Muscle layer of colon (tissue), 2 donors: ENCODE measurements around the gene GALNT7.

Experiments used
- H3K27ac ChIP-seq: one replicate; pipeline ENCODE4 v1.7.0; 2013; ENCODE audit warnings: low read depth, mild to moderate bottlenecking, low read length, moderate library complexity
- H3K27me3 ChIP-seq, 2 donors: one replicate each; pipeline ENCODE4 v1.7.0; 2013; ENCODE audit warnings: low read length in 2 of 2, mild to moderate bottlenecking in 2 of 2; ENCODE audit not compliant: insufficient read depth in 2 of 2, control insufficient read depth in 1 of 2
- H3K36me3 ChIP-seq: one replicate; pipeline ENCODE4 v1.7.0; 2013; ENCODE audit warnings: mild to moderate bottlenecking, low read length; ENCODE audit not compliant: insufficient read depth
- H3K4me1 ChIP-seq: one replicate; pipeline ENCODE4 v1.7.0; 2013; ENCODE audit warnings: mild to moderate bottlenecking, low read length; ENCODE audit not compliant: insufficient read depth
- H3K4me3 ChIP-seq, 2 donors: one replicate each; pipeline ENCODE4 v1.7.0; 2013; ENCODE audit warnings: low read length in 2 of 2, low read depth in 1 of 2, mild to moderate bottlenecking in 1 of 2, moderate library complexity in 1 of 2
- H3K9ac ChIP-seq: one replicate; pipeline ENCODE4 v1.7.0; 2013; ENCODE audit warnings: low read length
- H3K9me3 ChIP-seq: one replicate; pipeline ENCODE4 v1.7.0; 2013; ENCODE audit warnings: mild to moderate bottlenecking, low read length
- donor health status: abdominal sarcoma.
- donor health status: Adenocarcinoma of cecum.

Gene GALNT7

GRCh38 chr4:173242466-173243250 is 74.0 kb downstream of the GALNT7 start:
- Histone ChIP-seq H3K9ac (no peak overlapping the region), H3K9me3 (no peaks in the 10 kb centered on the region), H3K27me3 (no peaks in the 10 kb centered on the region), H3K4me3 (no peak overlapping the region), H3K27ac (no peak overlapping the region), H3K4me1 (peaks cover 3% of the 10 kb centered on the region), H3K36me3 (no peaks in the 10 kb centered on the region)

- H3K4me1 ChIP-seq = no peaks in the 10 kb centered on the region
- no peak overlapping the region for H3K9ac ChIP-seq
- no peaks in the 10 kb centered on the region for H3K36me3 ChIP-seq
- H3K4me3 ChIP-seq = no peak overlapping the region
- H3K27ac ChIP-seq = no peak overlapping the region
- no peaks in the 10 kb centered on the region for H3K9me3 ChIP-seq
- no peaks in the 10 kb centered on the region for H3K27me3 ChIP-seq
Observed at GRCh38 chr4:173243321-173243720, 74.7 kb downstream of the GALNT7 start.

GRCh38 chr4:173243917-173244658 is 75.5 kb downstream of the GALNT7 start:
- Histone ChIP-seq H3K27me3 (no peaks in the 10 kb centered on the region), H3K4me1 (no peaks in the 10 kb centered on the region), H3K27ac (no peak overlapping the region), H3K9me3 (no peaks in the 10 kb centered on the region), H3K9ac (no peak overlapping the region), H3K4me3 (no peak overlapping the region), H3K36me3 (no peaks in the 10 kb centered on the region)

GRCh38 chr4:173245952-173246351 is 77.3 kb downstream of the GALNT7 start:
- H3K9me3 ChIP-seq = no peaks in the 10 kb centered on the region
- H3K27me3 ChIP-seq = no peaks in the 10 kb centered on the region
- H3K9ac ChIP-seq = no peak overlapping the region
- H3K4me1 ChIP-seq = no peaks in the 10 kb centered on the region
- H3K27ac ChIP-seq = no peak overlapping the region
- no peaks in the 10 kb centered on the region for H3K36me3 ChIP-seq
- H3K4me3 ChIP-seq = no peak overlapping the region

- H3K27me3 ChIP-seq = no peaks in the 10 kb centered on the region
- no peaks in the 10 kb centered on the region for H3K9me3 ChIP-seq
- no peak overlapping the region for H3K27ac ChIP-seq
- H3K4me3 ChIP-seq = no peak overlapping the region
- H3K9ac ChIP-seq = no peak overlapping the region
- no peaks in the 10 kb centered on the region for H3K4me1 ChIP-seq
- H3K36me3 ChIP-seq = no peaks in the 10 kb centered on the region
Observed at GRCh38 chr4:173246719-173247118, 78.1 kb downstream of the GALNT7 start.

GRCh38 chr4:173247321-173247720 is 78.7 kb downstream of the GALNT7 start:
- Histone ChIP-seq H3K9me3 (no peaks in the 10 kb centered on the region), H3K36me3 (no peaks in the 10 kb centered on the region), H3K9ac (no peak overlapping the region), H3K4me1 (no peaks in the 10 kb centered on the region), H3K4me3 (no peak overlapping the region), H3K27ac (no peak overlapping the region), H3K27me3 (no peaks in the 10 kb centered on the region)

GRCh38 chr4:173248690-173249089 is 80.1 kb downstream of the GALNT7 start:
- Histone ChIP-seq H3K9ac (no peak overlapping the region), H3K36me3 (no peaks in the 10 kb centered on the region), H3K9me3 (no peaks in the 10 kb centered on the region), H3K4me3 (no peak overlapping the region), H3K27me3 (no peaks in the 10 kb centered on the region), H3K27ac (no peak overlapping the region), H3K4me1 (no peaks in the 10 kb centered on the region)

- Histone ChIP-seq H3K4me3 (no peak overlapping the region), H3K9ac (no peak overlapping the region), H3K36me3 (no peaks in the 10 kb centered on the region), H3K4me1 (no peaks in the 10 kb centered on the region), H3K9me3 (no peaks in the 10 kb centered on the region), H3K27ac (no peak overlapping the region), H3K27me3 (no peaks in the 10 kb centered on the region)
Observed at GRCh38 chr4:173252024-173252935, 83.7 kb downstream of the GALNT7 start.

GRCh38 chr4:173253561-173253960 is 85.0 kb downstream of the GALNT7 start:
- Histone ChIP-seq H3K36me3 (no peaks in the 10 kb centered on the region), H3K27me3 (no peaks in the 10 kb centered on the region), H3K9me3 (no peaks in the 10 kb centered on the region), H3K9ac (no peak overlapping the region), H3K4me1 (no peaks in the 10 kb centered on the region), H3K4me3 (no peak overlapping the region), H3K27ac (no peak overlapping the region)

- H3K4me1 ChIP-seq = no peaks in the 10 kb centered on the region
- no peak overlapping the region for H3K4me3 ChIP-seq
- H3K36me3 ChIP-seq = no peaks in the 10 kb centered on the region
- no peak overlapping the region for H3K27ac ChIP-seq
- H3K9ac ChIP-seq = no peak overlapping the region
- H3K9me3 ChIP-seq = no peaks in the 10 kb centered on the region
- no peaks in the 10 kb centered on the region for H3K27me3 ChIP-seq
Observed at GRCh38 chr4:173254646-173255045, 86.0 kb downstream of the GALNT7 start.

- H3K4me1 ChIP-seq = no peaks in the 10 kb centered on the region
- no peaks in the 10 kb centered on the region for H3K27me3 ChIP-seq
- H3K9ac ChIP-seq = no peak overlapping the region
- no peaks in the 10 kb centered on the region for H3K9me3 ChIP-seq
- no peak overlapping the region for H3K27ac ChIP-seq
- H3K36me3 ChIP-seq = no peaks in the 10 kb centered on the region
- no peak overlapping the region for H3K4me3 ChIP-seq
Observed at GRCh38 chr4:173256825-173257224, 88.2 kb downstream of the GALNT7 start.
